ENCODE measurements around the gene LRPPRC.
"Not testable (repeated sequence)": the region's sequence is repeated elsewhere in the genome, so short reads cannot be mapped to it uniquely, and the experiment has no call there.

The LRPPRC gene

DNA sequence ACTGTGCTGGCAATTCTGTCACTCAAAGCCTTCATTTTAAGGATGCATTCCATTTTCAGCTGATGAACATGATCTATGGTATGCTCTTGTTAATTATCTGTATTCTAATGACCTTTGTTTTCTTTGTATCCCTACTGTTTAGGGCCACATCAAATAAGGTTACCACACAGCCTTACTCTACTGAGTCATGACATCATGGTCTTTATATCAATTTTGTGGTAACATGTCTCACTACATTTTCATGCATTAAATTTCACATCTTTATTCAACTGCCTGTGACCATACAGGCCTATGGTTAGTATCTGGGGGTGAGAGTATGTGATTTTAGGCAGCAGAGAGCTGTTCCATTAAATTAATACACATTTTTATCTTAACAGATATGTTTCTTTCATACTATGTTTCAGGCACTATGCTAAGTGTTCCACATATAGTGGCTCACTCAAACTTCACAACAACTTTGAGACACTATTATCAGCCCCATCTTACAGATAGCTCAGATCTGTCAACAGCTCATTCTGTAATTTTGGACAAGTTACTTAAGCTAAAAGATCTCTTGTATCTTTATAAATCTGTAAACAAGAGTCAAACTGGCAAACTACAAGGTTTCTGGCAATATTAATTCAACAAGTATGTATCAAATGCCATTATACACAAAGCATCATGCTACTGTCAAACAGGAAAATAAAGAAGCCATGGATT, 18.0 kb downstream of the LRPPRC start:
- no peak for DNase-seq

DNA sequence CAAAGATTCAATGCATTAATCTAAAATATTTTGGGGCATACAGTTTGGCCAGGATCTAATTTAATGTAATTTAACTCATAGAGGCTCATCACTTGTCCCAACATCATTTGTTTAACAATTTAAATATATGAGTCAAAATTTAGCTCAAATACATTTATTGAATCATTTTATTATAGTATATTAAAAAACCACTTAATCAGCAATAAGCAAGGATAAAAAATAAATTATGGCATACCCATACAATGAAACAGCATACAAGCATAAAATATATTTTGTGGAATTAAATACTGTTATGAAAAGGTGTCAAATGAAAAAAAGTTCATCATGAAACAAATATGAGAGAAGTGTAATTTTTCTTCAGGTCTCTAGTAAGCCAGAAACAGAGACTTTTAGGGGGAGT, 34.9 kb downstream of the LRPPRC start:
- DNase-seq: no peak

DNA sequence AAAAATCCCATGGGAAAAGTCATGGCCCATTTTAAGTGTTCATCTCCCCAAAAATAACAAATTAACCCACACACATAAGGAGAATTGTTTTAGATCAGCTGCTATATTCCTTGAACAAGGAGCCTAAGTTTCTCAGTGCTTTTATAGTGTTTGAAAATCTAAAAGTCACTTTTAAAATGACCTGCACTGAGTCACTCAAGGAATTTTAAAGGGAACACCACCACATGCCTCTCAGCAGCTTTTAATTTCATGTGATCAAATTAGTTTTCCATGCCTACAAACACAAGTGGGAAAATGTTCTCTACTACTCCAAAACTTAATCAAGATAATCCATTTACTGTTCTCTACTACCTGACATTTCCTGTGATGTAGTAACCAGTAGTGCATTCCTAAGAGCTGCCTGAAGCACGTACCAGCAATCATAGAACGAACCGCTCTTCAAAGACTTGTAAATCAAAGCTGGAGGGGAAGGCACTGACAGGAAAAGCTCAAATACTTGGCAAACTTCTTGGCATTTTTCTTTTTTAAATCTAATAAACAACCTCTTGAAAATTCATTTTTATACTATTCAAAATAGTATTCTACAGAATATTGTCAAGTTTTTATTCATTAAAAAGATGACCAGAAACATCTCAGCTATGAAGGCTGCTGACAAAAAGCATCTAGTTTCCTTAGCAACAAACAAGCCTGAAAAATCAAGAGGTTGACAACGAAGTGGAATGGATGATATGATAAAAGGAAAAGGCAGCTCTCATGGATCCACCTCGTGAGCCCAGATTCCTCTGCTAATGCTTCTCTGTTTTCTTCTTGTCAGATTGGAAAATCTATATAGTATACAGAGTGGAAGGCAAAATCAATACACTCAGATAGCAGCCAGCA, 37.2 kb downstream of the LRPPRC start:
- DNase-seq: no peak

- peak in 1 of 2 donors; percentile 56 for DNase-seq
These were observed 45.3 kb downstream of the LRPPRC start for GRCh38 chr2:43950383-43951008.

- DNase-seq: no peak
These were observed 47.4 kb downstream of the LRPPRC start for GRCh38 chr2:43948370-43948769.

DNA sequence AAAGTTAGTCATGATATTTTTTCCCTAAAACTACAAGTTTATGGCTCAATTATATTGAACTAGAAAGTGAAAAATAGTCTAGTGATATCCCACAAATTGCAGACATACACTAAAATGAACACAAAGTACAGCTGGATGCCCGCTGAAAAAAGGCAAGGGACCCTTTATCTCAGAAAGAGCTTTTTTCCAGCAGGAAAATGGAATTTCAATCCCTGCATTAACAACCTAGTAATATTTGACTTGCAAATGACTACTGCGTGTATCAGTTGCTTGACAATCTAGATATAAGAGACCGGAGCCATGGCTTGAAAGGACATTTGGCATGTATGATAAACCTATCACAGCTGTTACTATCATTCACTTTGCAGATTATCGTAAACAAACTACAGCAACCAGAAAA, 49.1 kb downstream of the LRPPRC start:
- DNase-seq: no peak

- no peak for DNase-seq
These were observed 50.4 kb downstream of the LRPPRC start for GRCh38 chr2:43945439-43945838.

GRCh38 chr2:43944915-43945314, 50.9 kb downstream of the LRPPRC start:
- DNase-seq: no peak

DNA sequence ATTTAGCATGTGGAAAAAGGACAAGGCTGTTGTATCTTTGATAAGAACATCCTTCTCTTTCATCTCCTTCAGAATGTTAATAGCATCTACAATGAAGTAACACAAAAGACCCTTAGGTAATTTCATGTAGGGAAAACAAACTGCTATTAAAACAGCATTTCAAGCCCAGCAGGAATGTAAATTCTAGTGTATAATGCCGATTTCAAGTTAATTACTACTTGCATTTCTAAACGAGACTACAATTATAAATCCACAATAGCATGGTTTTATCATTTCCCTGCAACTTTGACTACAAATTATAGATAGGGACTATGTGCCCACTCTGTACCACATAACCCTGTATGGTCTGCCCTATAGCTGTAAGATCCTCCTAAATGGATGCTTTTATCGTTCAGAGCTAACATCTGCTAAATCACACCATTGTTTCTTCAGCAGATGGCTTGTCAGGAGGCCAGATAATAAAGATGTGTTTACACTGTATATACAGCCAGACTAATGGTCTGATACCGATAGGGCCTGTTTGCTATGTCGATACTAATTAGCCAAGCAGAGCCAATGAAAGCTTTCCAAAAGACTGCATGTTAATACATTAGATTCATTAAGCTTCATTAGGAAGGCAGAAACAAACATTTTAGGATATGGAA, 51.9 kb downstream of the LRPPRC start:
- DNase-seq: no peak

GRCh38 chr2:43943323-43943722, 52.5 kb downstream of the LRPPRC start:
- DNase-seq: no peak

- no peak for DNase-seq
These were observed 52.9 kb downstream of the LRPPRC start for GRCh38 chr2:43942881-43943280.

DNA sequence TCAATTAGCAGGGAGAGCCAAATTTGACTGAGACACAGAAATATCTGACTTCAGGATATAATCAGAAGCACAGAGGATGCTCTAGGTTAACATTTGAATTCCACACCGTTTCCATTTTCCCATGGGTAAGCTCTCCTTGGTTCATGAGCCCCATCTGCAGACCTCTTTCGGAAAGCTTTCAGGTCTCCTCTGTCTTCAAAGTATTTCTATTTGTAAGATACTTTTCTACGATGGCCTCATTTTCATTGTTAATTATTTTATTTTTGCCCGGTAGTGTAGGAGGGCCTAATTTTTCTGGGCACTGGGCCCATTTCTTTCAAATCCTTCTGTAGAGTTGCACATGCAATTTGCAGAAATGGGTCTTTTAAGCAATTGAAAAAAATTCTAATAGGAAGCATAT, 53.8 kb downstream of the LRPPRC start:
- DNase-seq: no peak

DNA sequence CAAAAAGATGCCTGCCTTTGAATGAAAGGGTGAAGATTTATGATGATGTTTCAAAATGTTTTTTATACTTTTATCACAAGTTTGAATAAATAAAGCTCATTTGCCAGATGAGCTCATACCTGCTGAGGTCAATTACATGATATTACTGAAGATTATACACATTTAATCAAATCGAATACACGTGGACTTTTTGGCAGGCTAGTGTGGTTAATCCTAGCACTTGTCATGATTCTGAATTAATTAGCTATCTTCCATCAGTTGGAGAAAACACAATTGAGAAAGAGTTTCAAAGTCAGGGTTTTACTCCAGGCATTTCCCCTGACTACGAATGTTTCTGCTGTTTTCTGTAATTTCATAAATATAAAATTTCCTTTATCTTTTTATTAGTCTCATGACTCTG, 54.4 kb downstream of the LRPPRC start:
- no peak for DNase-seq

DNA sequence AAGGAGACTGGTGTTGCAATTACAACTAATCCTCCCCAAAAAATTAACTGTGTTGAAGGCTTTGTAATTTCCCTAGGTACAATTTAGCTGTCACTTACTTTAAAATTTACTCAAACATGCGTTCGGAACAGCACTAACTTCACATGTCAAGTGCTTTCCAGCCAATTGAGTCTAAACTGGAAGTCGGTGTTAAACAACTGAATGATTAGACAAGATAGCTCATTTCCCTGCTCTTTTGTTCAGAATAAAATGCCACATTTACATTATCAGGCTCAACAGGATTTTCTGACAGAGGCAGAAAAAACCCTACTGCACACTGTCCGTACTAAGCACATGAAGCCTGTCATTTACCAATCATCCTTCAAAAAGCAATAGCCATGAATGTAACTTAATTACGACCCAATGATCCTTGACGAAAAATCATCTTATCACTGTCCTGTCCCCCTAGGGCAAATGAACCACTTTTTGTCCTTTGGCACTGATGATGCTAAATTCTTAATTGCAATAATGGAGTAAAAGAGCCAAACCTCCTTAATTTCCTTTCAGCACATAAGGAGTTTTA, 56.0 kb downstream of the LRPPRC start:
- DNase-seq: no peak

DNA sequence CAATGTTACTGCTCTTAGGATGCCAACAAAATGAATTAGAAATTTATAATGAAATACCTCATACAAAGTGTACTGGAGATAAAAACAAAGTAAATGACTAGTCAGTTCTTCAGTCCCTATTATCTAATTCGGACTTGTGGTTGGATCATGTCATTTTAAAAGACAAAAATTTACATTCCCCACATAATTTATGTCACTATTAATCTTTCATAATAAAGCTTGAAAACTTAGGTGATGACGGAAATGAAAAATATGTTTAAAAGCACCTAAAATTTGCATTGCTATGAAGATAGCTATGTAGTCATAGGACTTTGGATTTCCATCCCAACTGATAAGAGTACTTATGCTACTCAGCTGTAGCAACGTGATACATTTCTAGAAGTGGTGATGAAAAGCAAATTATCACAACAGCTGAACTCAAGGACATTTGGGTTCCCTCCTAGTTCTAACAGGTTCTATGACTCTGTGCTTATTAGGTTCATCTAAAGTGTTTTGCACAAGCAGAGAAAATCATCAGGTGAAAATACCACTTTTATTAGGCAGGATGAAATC, 58.4 kb downstream of the LRPPRC start:
- DNase-seq: no peak

DNA sequence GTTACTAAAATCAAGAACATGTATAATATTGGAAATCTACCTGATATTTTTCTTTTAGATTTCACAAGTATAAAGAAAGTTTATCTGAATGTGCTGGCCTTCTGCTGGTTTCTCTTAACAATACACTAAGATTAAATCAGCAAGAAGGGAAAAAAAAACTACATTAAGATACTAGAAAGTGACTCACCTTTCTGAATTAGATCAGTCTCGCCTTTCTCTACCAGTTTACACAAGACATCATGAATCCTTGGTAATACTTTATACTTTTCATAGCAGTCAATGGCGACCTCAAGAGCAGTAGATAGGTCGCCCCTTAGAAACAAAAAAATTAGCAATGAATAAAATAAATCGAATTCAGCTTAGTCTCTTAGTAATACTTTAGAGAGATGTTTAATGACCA, 61.2 kb downstream of the LRPPRC start:
- no peak for DNase-seq

- no peak for DNase-seq
These were observed 64.5 kb downstream of the LRPPRC start for GRCh38 chr2:43931293-43931692.

GRCh38 chr2:43927442-43927841, 68.3 kb downstream of the LRPPRC start:
- peak in 1 of 2 donors; percentile 4 for DNase-seq

GRCh38 chr2:43925431-43925830, 70.4 kb downstream of the LRPPRC start:
- DNase-seq: no peak

GRCh38 chr2:43924463-43924862, 71.3 kb downstream of the LRPPRC start:
- DNase-seq: no peak

DNA sequence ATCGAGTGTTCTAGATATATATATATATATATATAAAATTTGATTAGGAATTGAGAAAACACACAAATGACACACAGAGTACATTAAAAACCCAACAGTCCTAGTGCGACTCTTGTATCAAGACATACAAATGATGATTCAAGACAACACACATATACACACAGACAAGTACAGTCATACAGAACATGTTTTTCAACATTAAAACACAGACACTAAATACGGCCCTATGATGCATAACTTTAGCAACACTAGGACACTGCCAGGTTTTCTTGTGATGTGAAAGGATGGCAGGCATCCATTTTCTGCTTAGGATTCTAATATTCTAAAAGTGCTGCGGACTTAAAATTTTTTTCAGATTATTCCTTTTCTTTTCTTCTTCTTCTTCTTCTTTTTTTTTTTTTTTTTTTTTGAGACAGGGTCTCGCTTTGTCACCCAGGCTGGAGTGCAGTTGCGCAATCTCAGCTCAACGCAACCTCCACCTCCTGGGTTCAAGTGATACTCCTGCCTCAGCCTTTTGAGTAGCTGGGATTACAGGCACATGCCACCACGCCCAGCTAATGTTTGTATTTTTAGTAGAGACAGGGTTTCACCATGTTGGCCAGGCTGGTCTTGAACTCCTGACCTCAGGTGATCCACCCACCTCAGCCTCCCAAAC, 84.5 kb downstream of the LRPPRC start:
- not testable (repeated sequence) for DNase-seq

- no peak for DNase-seq
These were observed 89.2 kb downstream of the LRPPRC start for GRCh38 chr2:43906448-43907109.
